ENCODE results near the gene CPA5. TPM values are rescaled to one million over a fixed set of nuclear protein-coding genes. Genes with fewer than 3 reads are reported as not detected.

CPA5 gene
- total and polyA plus RNA-seq, 3 donors from 2014 or later = 11.5 to 59.4 (median 46.7) TPM

DNA sequence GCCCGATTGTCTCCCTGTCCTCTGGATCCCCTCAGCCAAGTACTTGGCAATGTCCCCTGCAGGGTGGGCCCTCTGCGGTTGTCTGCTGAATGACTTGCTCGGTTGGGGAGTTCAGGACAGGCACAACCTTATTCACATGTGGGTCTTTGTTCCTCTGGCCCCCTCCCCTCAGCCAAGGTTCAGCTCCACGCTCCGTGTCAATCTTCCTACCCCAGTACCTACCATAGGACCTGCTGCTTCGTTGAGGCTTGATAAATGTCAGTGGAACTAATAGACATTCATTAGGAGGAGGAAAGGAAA is 7.1 kb downstream of the CPA5 start:
- Histone ChIP-seq H3K27ac (peak overlapping the region in 1 of 2 donors; percentile 69), H3K4me3 (no peak overlapping the region), H3K9me3 (no peaks in the 10 kb centered on the region), H3K4me1 (peaks cover 10% of the 10 kb centered on the region), H3K27me3 (no peaks in the 10 kb centered on the region), H3K36me3 (ENCODE audit: low read depth, missing control alignments) (no peaks in the 10 kb centered on the region)
- DNase-seq = no peak
- 76% methylated on average over 4 to 6 of the region's 6 CpGs for whole genome bisulfite sequencing, 2 donors
- no peak for TF ChIP-seq CTCF (IDR thresholded peaks at IDR 0.05)
- TF ChIP-seq POLR2A (IDR thresholded peaks at IDR 0.05) = no peak
- intact Hi-C loops (cut with DNase I; ENCODE audit: low total_unique reads) = no loop called here

DNA sequence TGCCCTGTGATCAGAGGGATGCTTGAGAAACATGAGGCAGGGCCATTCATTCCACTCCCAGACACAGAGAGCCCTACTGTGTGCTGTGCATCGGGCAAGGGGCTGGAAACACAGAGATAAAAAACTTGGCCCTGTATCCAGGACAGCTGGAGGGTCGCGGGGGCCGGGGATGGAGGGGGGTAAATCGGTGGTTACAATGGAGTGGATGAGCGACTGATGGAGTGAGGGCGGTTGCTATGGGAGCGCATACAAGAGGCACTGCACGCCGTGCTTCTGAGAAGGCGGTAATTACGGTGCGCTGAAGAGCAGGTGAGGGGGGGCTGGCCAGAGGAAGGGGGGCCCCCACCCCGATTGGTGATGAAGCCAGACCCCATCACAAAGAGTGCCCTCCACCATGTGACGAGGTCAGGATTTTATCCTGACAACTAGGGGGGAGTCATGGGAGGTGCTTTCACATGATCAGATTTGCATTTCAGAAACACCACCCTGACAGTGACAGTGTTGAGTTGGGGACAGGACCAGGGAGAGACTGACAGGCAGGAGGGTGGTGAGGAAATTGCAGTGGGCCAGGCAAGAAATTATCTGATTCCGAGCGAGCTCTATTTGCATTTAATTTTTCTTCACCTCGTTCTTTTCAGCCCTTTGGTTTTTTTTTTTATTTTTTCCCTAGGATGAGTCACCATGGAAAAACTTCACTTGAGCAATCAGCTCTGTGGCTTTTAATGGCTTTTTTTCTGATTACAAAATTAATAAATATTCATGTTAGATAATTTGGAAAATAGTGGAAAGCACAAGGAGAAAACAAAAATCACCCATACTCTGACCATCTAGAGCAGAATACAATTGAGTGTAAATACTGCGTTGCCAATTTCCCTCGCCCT is 7.8 kb downstream of the CPA5 start:
- intact Hi-C loops (cut with DNase I; ENCODE audit: low total_unique reads) = no loop called here
- Histone ChIP-seq H3K27ac (peak overlapping the region in 1 of 2 donors; percentile 69), H3K4me1 (peaks cover 11% of the 10 kb centered on the region), H3K9me3 (no peaks in the 10 kb centered on the region), H3K4me3 (no peak overlapping the region), H3K27me3 (no peaks in the 10 kb centered on the region), H3K36me3 (ENCODE audit: low read depth, missing control alignments) (no peaks in the 10 kb centered on the region)
- WGBS, 2 donors = 64 to 74% methylated on average over 20 of the region's 20 CpGs
- DNase-seq = no peak
- TF ChIP-seq CTCF (IDR thresholded peaks at IDR 0.05) (no peak), POLR2A (IDR thresholded peaks at IDR 0.05) (no peak)

- no peaks in the 10 kb centered on the region for H3K9me3 ChIP-seq
- DNase-seq = no peak
- no peak for TF ChIP-seq CTCF (IDR thresholded peaks at IDR 0.05)
- no peak for TF ChIP-seq POLR2A (IDR thresholded peaks at IDR 0.05)
- H3K36me3 ChIP-seq (ENCODE audit: low read depth, missing control alignments) = no peaks in the 10 kb centered on the region
- no peak overlapping the region for H3K4me3 ChIP-seq
- intact Hi-C loops (cut with DNase I; ENCODE audit: low total_unique reads) = no loop called here
- H3K4me1 ChIP-seq = peaks cover 11% of the 10 kb centered on the region
- H3K27me3 ChIP-seq = no peaks in the 10 kb centered on the region
- peak overlapping the region in 1 of 2 donors; percentile 69 for H3K27ac ChIP-seq
- 87 to 89% methylated on average over 7 of the region's 7 CpGs for WGBS, 2 donors
Observed at GRCh38 chr7:130353196-130353595, 8.6 kb downstream of the CPA5 start.

DNA sequence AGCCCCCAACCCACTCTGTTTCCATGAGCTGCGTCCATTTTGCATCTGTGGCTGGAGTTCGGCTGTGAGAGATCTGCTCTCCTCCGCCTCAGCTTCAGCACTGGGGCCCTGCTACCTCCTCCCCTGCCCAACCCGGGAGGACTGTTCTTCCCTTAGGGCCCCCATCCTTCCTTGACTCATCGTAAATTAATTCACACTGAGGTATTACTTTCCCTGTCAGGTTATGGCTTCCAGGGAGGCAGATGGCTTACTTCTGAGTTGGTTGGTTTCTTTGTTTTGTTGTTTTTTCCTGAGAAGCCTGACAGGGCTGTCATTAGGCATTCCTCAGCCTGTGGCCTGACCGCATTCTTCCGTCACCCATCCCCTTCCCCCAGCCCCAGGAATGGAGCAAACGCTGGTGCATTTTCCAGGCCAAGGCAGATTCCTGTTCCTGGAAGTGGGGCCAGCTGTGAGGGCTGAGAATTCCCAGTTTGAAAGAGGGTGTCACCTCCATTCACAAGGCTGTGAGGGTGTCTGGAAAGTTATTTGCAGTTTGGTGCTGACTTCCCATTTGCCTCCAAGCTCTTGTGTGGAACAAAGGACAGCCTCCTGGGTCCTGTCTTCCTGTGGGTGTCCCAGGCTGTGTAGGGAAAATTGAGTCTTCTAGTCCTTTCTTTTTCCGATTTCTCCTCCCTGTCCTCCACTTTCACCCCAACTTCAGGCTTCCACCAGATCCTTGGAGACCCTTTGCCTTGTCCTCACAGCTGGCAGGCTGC is 11.7 kb downstream of the CPA5 start:
- DNase-seq = peak; percentile 41
- H3K27ac ChIP-seq = peak overlapping the region; percentile 24 to 60
- H3K9me3 ChIP-seq = no peaks in the 10 kb centered on the region
- 60 to 68% methylated on average over 9 of the region's 9 CpGs for WGBS, 2 donors
- TF ChIP-seq POLR2A (IDR thresholded peaks at IDR 0.05) (no peak), CTCF (IDR thresholded peaks at IDR 0.05) (no peak)
- no peaks in the 10 kb centered on the region for H3K27me3 ChIP-seq
- intact Hi-C loops (cut with DNase I; ENCODE audit: low total_unique reads) = no loop called here
- H3K36me3 ChIP-seq (ENCODE audit: low read depth, missing control alignments) = no peaks in the 10 kb centered on the region
- H3K4me1 ChIP-seq = peaks cover 11% of the 10 kb centered on the region
- H3K4me3 ChIP-seq = no peak overlapping the region

Measured in testis (tissue), 3 donors.